GM18909 (cell line): ENCODE measurements around the gene RYR3.

Source experiments
- ATAC-seq: cut with Tn5 transposase; IDR thresholded peaks from one replicate; pipeline ENCODE4 v1.9.1; 2021; ENCODE audit warnings: mild to moderate bottlenecking; ENCODE audit not compliant: unreplicated experiment, poor library complexity

The RYR3 gene

GRCh38 chr15:33310481-33311311 is at the start of gene RYR3:
RYR3 (plus strand) TSS chr15:33310967; CDS start chr15:33311046, 79 bp downstream.
- no peak for ATAC-seq

- no peak for ATAC-seq
These were observed 48.5 kb upstream of the RYR3 start for GRCh38 chr15:33262306-33262705.

- ATAC-seq = no peak
These were observed 33.1 kb upstream of the RYR3 start for GRCh38 chr15:33277689-33278088.

GRCh38 chr15:33278816-33279612 is 31.8 kb upstream of the RYR3 start:
- ATAC-seq = no peak

GRCh38 chr15:33279613-33280205 is 31.1 kb upstream of the RYR3 start:
- ATAC-seq = no peak

- ATAC-seq = no peak
These were observed 28.3 kb upstream of the RYR3 start for GRCh38 chr15:33282226-33283020.

GRCh38 chr15:33283576-33283975 is 27.2 kb upstream of the RYR3 start:
- no peak for ATAC-seq

GRCh38 chr15:33284336-33284735 is 26.4 kb upstream of the RYR3 start:
- ATAC-seq = no peak

- ATAC-seq = no peak
These were observed 18.0 kb upstream of the RYR3 start for GRCh38 chr15:33292717-33293307.

- ATAC-seq = no peak
These were observed 16.9 kb upstream of the RYR3 start for GRCh38 chr15:33293713-33294334.

- no peak for ATAC-seq
These were observed 14.7 kb upstream of the RYR3 start for GRCh38 chr15:33296050-33296449.

- no peak for ATAC-seq
These were observed 13.9 kb upstream of the RYR3 start for GRCh38 chr15:33296856-33297255.

- ATAC-seq = no peak
These were observed 12.1 kb upstream of the RYR3 start for GRCh38 chr15:33298631-33299030.

- ATAC-seq = no peak
These were observed 5.8 kb upstream of the RYR3 start for GRCh38 chr15:33304924-33305323.

GRCh38 chr15:33309602-33310276 is 1.0 kb upstream of the RYR3 start:
- no peak for ATAC-seq

- ATAC-seq = no peak
These were observed 675 bp downstream of the RYR3 start for GRCh38 chr15:33311312-33311971.

GRCh38 chr15:33313491-33313890 is 2.7 kb downstream of the RYR3 start:
- ATAC-seq = no peak

- no peak for ATAC-seq
These were observed 3.3 kb downstream of the RYR3 start for GRCh38 chr15:33314069-33314468.
